Neuronal stem cell (in vitro differentiated cells): Measurements from ENCODE around the gene DYNLRB2.

ENCODE experiments used
- DNase-seq: peaks from one replicate; pipeline ENCODE4 v3.0.0-alpha.2; 2013; ENCODE audit warnings: low spot score
- H2AFZ ChIP-seq: one replicate; pipeline ENCODE4 v1.6.1; 2013; ENCODE audit warnings: mild to moderate bottlenecking, low read length, inconsistent platforms
- H2AK5ac ChIP-seq: 2 replicates; pipeline ENCODE4 v1.6.1; 2013; ENCODE audit warnings: low read depth, mild to moderate bottlenecking, inconsistent platforms, low read length, moderate library complexity, mixed read lengths
- H2BK120ac ChIP-seq: 2 replicates; pipeline ENCODE4 v1.6.1; 2013; ENCODE audit warnings: low read depth, mild to moderate bottlenecking, inconsistent platforms, low read length, moderate library complexity, mixed read lengths
- H2BK12ac ChIP-seq: one replicate; pipeline ENCODE4 v1.6.1; 2013; ENCODE audit warnings: low read length, inconsistent platforms
- H2BK15ac ChIP-seq: 2 replicates; pipeline ENCODE4 v1.6.1; 2013; ENCODE audit warnings: mild to moderate bottlenecking, low read length, inconsistent platforms, mixed read lengths
- H2BK5ac ChIP-seq: one replicate; pipeline ENCODE4 v1.6.1; 2013; ENCODE audit warnings: inconsistent platforms, mild to moderate bottlenecking, low read length, moderate library complexity
- H3K14ac ChIP-seq: one replicate; pipeline ENCODE4 v1.6.1; 2013; ENCODE audit warnings: low read length, inconsistent platforms
- H3K18ac ChIP-seq: 2 replicates; pipeline ENCODE4 v1.6.1; 2013; ENCODE audit warnings: low read length, inconsistent platforms
- H3K23ac ChIP-seq: 2 replicates; pipeline ENCODE4 v1.6.1; 2013; ENCODE audit warnings: low read depth, mild to moderate bottlenecking, mixed read lengths, low read length, inconsistent platforms; ENCODE audit not compliant: poor library complexity
- H3K27ac ChIP-seq: replicated peaks from 3 replicates; pipeline ENCODE4 v1.5.1; 2013; ENCODE audit warnings: low read length, inconsistent platforms
- H3K27me3 ChIP-seq, 3 experiments: 2 replicates each; pipeline ENCODE4 v1.6.1; 2013; ENCODE audit warnings: low read length in 3 of 3, mild to moderate bottlenecking in 2 of 3, inconsistent platforms in 1 of 3, low read depth in 1 of 3, mixed read lengths in 1 of 3, moderate library complexity in 1 of 3; ENCODE audit not compliant: control insufficient read depth in 3 of 3, insufficient read depth in 3 of 3
- H3K36me3 ChIP-seq, 2 donors: replicated peaks in 1 of 2; 2 replicates each; pipeline ENCODE4 v1.6.1; 2013; ENCODE audit warnings: low read length in 2 of 2; ENCODE audit not compliant: control insufficient read depth in 2 of 2, insufficient read depth in 2 of 2
- H3K4ac ChIP-seq: 2 replicates; pipeline ENCODE4 v1.6.1; 2013; ENCODE audit warnings: inconsistent platforms, mild to moderate bottlenecking, low read length, moderate library complexity
- H3K4me1 ChIP-seq, 2 donors: 1 replicate in 1 of 2; 2 replicates in 1 of 2; pipeline ENCODE4 v1.6.1; 2013; ENCODE audit warnings: low read length in 2 of 2, low read depth in 1 of 2; ENCODE audit not compliant: control insufficient read depth in 2 of 2, insufficient read depth in 1 of 2
- H3K4me2 ChIP-seq: one replicate; pipeline ENCODE4 v1.6.1; 2013; ENCODE audit warnings: mild to moderate bottlenecking, low read length, inconsistent platforms; ENCODE audit not compliant: insufficient read depth, poor library complexity, severe bottlenecking
- H3K4me3 ChIP-seq, 2 donors: 2 replicates each; pipeline ENCODE4 v1.5.1; 2013; ENCODE audit warnings: low read length in 2 of 2, mild to moderate bottlenecking in 2 of 2, inconsistent platforms in 1 of 2, moderate library complexity in 1 of 2
- H3K79me1 ChIP-seq: one replicate; pipeline ENCODE4 v1.6.1; 2013; ENCODE audit warnings: low read depth, mild to moderate bottlenecking, inconsistent platforms, low read length, moderate library complexity
- H3K9ac ChIP-seq: one replicate; pipeline ENCODE4 v1.6.1; 2013; ENCODE audit warnings: mild to moderate bottlenecking, low read depth, low read length, inconsistent platforms; ENCODE audit not compliant: poor library complexity
- H3K9me3 ChIP-seq, 2 donors: replicated peaks in 1 of 2; 2 replicates each; pipeline versions ENCODE3 to v1.6.1; 2013; ENCODE audit warnings: low read length in 2 of 2, mild to moderate bottlenecking in 2 of 2, inconsistent platforms in 1 of 2, low read depth in 1 of 2, mixed read lengths in 1 of 2, moderate library complexity in 1 of 2; ENCODE audit not compliant: control insufficient read depth in 2 of 2, insufficient read depth in 1 of 2
- H4K8ac ChIP-seq: one replicate; pipeline ENCODE4 v1.6.1; 2013; ENCODE audit warnings: low read depth, mild to moderate bottlenecking, inconsistent platforms, low read length, moderate library complexity
- H4K91ac ChIP-seq: one replicate; pipeline ENCODE4 v1.6.1; 2013; ENCODE audit warnings: low read length, low read depth, mild to moderate bottlenecking, inconsistent platforms; ENCODE audit not compliant: poor library complexity
- WGBS, 2 donors: extraction: QIAGEN DNeasy Blood & Tissue Kit; methylation state at CpG; one replicate each; pipeline ENCODE4 v1.1.7; 2013; ENCODE audit warnings: missing lambda C conversion rate in 2 of 2, mixed read lengths in 1 of 2; ENCODE audit not compliant: insufficient read length in 2 of 2, insufficient replicate concordance in 1 of 2; ENCODE audit errors: extremely low coverage in 2 of 2; 5-methylcytosine and 5-hydroxymethylcytosine counted together

DYNLRB2 gene

GRCh38 chr16:80564394-80564793, 23.6 kb downstream of the DYNLRB2 start:
- H3K27ac ChIP-seq = no peak overlapping the region
- H3K9ac ChIP-seq = no peak overlapping the region
- H4K8ac ChIP-seq = no peak overlapping the region

DNA sequence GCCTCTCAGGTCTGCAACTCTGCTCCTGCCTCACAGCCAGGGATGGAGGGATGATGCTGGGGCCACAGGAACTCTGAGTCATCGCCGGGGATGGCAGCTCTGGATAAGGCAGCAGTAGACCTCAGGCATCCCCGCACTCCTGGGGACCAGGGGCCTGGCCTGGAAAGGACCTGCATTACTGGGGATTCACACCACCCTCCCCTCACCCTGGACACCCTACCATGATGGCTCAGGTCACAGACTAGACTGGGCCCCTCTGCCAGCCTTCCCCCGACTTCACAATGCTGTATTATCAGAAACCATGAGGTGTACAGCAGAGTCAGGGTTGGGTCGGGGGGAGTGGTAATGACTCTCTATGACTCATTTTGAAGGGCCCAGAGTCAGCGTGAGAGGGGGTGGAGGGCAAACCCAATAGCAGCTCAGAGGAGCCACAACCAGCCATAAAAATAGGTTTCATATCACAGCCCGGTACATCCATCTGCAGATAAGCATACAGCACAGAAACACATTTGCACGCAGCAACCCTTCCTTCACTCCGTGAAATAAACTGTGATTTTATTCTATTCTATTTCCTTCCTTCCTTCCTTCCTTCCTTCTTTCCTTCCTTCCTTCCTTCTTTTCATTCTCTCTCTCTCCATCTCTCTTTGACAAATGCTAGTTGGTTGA, 28.8 kb downstream of the DYNLRB2 start:
- H2BK120ac ChIP-seq = no peak overlapping the region
- no peak overlapping the region for H4K91ac ChIP-seq
- no peak overlapping the region for H2BK15ac ChIP-seq
- H2BK5ac ChIP-seq = no peak overlapping the region
- H3K9ac ChIP-seq = no peak overlapping the region
- H3K4me3 ChIP-seq = no peak overlapping the region
- no peaks in the 10 kb centered on the region for H3K27me3 ChIP-seq
- H2AFZ ChIP-seq = no peak overlapping the region
- WGBS, 2 donors = no CpG with 5 or more reads among the region's 9 CpGs
- H3K4me1 ChIP-seq = peaks cover 0 to 5% of the 10 kb centered on the region in 2 donors
- H3K9me3 ChIP-seq = no peaks in the 10 kb centered on the region
- no peak overlapping the region for H2BK12ac ChIP-seq
- no peak overlapping the region for H3K14ac ChIP-seq
- peak overlapping the region; percentile 9 for H3K18ac ChIP-seq
- H3K23ac ChIP-seq = no peak overlapping the region
- H3K4me2 ChIP-seq = no peak overlapping the region
- H3K4ac ChIP-seq = no peak overlapping the region
- no peak for DNase-seq
- peaks cover 3% of the 10 kb centered on the region for H3K79me1 ChIP-seq
- no peaks in the 10 kb centered on the region for H3K36me3 ChIP-seq
- no peak overlapping the region for H3K27ac ChIP-seq
- no peak overlapping the region for H2AK5ac ChIP-seq
- H4K8ac ChIP-seq = no peak overlapping the region

More at GRCh38 chr16:80564394-80564793, 23.6 kb downstream of the DYNLRB2 start:
- H3K36me3 ChIP-seq = no peaks in the 10 kb centered on the region
- H2AFZ ChIP-seq = no peak overlapping the region
- H3K4ac ChIP-seq = no peak overlapping the region
- no peaks in the 10 kb centered on the region for H3K4me1 ChIP-seq
- no peak overlapping the region for H3K4me2 ChIP-seq
- H2BK15ac ChIP-seq = no peak overlapping the region
- no peaks in the 10 kb centered on the region for H3K27me3 ChIP-seq
- no peak overlapping the region for H2BK12ac ChIP-seq
- H3K4me3 ChIP-seq = no peak overlapping the region
- no peak for DNase-seq
- no peak overlapping the region for H4K91ac ChIP-seq
- H3K18ac ChIP-seq = no peak overlapping the region
- WGBS, 2 donors = no CpG with 5 or more reads among the region's 7 CpGs
- no peak overlapping the region for H3K14ac ChIP-seq
- H2BK120ac ChIP-seq = no peak overlapping the region
- H2BK5ac ChIP-seq = no peak overlapping the region
- H3K9me3 ChIP-seq = no peaks in the 10 kb centered on the region
- H3K23ac ChIP-seq = no peak overlapping the region
- H2AK5ac ChIP-seq = no peak overlapping the region
- H3K79me1 ChIP-seq = no peaks in the 10 kb centered on the region

DNA sequence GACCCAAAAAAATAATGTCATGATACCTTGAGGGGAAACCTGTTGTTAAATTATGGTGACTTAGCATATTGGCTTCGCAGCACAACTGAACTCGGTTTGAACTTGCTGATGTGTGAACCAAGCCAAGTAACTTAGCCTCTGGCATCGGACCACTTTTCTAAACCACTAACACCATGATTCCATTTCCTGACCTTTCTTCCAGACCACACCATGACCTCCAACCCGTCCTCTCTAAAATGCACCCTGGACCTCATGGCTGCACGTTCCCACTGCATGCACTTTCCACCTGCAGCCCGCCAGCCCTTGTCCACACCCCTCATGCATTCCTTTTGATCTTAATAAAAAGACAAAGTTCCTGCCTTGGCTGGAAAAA, 29.3 kb downstream of the DYNLRB2 start:
- Histone ChIP-seq H3K4me1 (peaks cover 0 to 5% of the 10 kb centered on the region in 2 donors), H3K27me3 (no peaks in the 10 kb centered on the region), H3K23ac (no peak overlapping the region), H2BK15ac (no peak overlapping the region), H2AK5ac (no peak overlapping the region), H3K36me3 (no peaks in the 10 kb centered on the region), H4K8ac (no peak overlapping the region), H2BK12ac (no peak overlapping the region), H3K9ac (no peak overlapping the region), H2BK120ac (no peak overlapping the region), H3K4me3 (no peak overlapping the region), H3K4me2 (no peak overlapping the region), H3K27ac (no peak overlapping the region), H3K9me3 (no peaks in the 10 kb centered on the region), H4K91ac (no peak overlapping the region), H3K18ac (peak overlapping the region; percentile 12), H3K4ac (no peak overlapping the region), H3K14ac (no peak overlapping the region), H2AFZ (no peak overlapping the region), H3K79me1 (peaks cover 3% of the 10 kb centered on the region), H2BK5ac (no peak overlapping the region)
- DNase-seq = no peak
- WGBS, 2 donors = no CpG with 5 or more reads among the region's 6 CpGs

DNA sequence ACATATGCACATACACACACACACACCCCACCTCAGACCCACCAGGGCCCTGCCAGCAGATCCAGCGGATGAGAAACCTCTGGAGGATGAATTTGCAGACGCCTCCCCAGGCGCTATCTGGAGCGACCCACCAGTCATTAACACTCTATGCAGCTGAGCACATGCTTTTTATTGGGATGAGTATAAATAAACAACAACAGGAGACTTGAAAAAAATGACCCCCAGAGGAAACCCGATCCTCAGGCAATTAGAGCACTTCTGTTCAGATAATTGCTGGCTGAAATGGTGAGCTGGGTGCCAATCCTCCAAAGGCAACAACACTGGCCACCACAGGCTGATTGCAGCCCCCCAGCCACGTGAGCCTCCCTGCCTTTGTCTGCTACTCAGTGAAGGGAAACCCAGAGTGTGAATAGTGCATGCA, 32.9 kb downstream of the DYNLRB2 start:
- Histone ChIP-seq H3K23ac (no peak overlapping the region), H3K14ac (no peak overlapping the region), H3K79me1 (peaks cover 3% of the 10 kb centered on the region), H3K27ac (no peak overlapping the region), H3K4me2 (no peak overlapping the region), H3K18ac (no peak overlapping the region), H2AK5ac (no peak overlapping the region), H3K4me1 (peaks cover 0 to 5% of the 10 kb centered on the region in 2 donors), H2BK15ac (no peak overlapping the region), H2BK120ac (no peak overlapping the region), H2AFZ (no peak overlapping the region), H3K36me3 (no peaks in the 10 kb centered on the region), H2BK12ac (no peak overlapping the region), H4K8ac (no peak overlapping the region), H3K4ac (no peak overlapping the region), H3K27me3 (no peaks in the 10 kb centered on the region), H3K9ac (no peak overlapping the region), H2BK5ac (no peak overlapping the region), H3K4me3 (no peak overlapping the region), H4K91ac (no peak overlapping the region), H3K9me3 (peaks cover 0 to 2% of the 10 kb centered on the region in 2 donors)
- DNase-seq = no peak
- WGBS, 2 donors = no CpG with 5 or more reads among the region's 6 CpGs
